Nephron progenitor cell (in vitro differentiated cells): ENCODE data around the gene TMCC2.
"Not testable (repeated sequence)": the region's sequence is repeated elsewhere in the genome, so short reads cannot be mapped to it uniquely, and the experiment has no call there.

Experiments
- DNase-seq: peaks from one replicate; pipeline ENCODE4 v3.0.0; 2021
- H3K27ac Mint-ChIP-seq: 2 replicates; pipeline ENCODE4 v1.8.0; 2021; ENCODE audit warnings: mild to moderate bottlenecking, moderate library complexity, mixed read lengths
- H3K27me3 Mint-ChIP-seq: 2 replicates; pipeline ENCODE4 v1.8.0; 2021; ENCODE audit warnings: mild to moderate bottlenecking, low read depth, mixed read lengths; ENCODE audit not compliant: poor library complexity
- H3K36me3 Mint-ChIP-seq: 2 replicates; pipeline ENCODE4 v1.8.0; 2021; ENCODE audit warnings: low read depth, mixed read lengths
- H3K4me1 Mint-ChIP-seq: 2 replicates; pipeline ENCODE4 v1.8.0; 2021; ENCODE audit warnings: mixed read lengths
- H3K4me3 Mint-ChIP-seq: 2 replicates; pipeline ENCODE4 v1.8.0; 2021; ENCODE audit warnings: mild to moderate bottlenecking, moderate library complexity, mixed read lengths
- H3K9me3 Mint-ChIP-seq: 2 replicates; pipeline ENCODE4 v1.8.0; 2021; ENCODE audit warnings: mild to moderate bottlenecking, moderate library complexity, mixed read lengths
- CTCF ChIP-seq: fragments of 200-600 bp; sonication (generic); IDR thresholded peaks from 2 replicates; pipeline ENCODE4 v1.5.0; 2021; ENCODE audit warnings: antibody characterized with exemption

Gene TMCC2

GRCh38 chr1:205232945-205233397 lies 5.2 kb downstream of the TMCC2 start:
- peaks cover 32% of the 10 kb centered on the region for H3K27me3 Mint-ChIP-seq
- H3K27ac Mint-ChIP-seq = no peak overlapping the region

DNA sequence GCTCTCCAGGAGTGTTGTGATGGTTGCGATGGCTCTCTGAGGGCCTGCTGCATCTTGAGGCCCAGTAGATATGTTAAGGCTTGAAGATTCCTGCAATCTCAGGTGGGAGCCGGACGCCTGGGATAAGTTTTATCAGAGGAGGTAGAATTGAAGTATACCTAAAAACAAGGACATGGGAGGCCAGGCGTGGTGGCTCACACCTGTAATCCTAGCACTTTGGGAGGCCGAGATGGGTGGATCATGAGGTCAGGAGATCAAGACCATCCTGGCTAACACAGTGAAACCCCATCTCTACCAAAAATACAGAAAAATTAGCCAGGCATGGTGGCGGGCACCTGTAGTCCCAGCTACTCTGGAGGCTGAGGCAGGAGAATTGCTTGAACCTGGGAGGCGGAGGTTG lies 6.2 kb downstream of the TMCC2 start:
- not testable (repeated sequence) for H3K9me3 Mint-ChIP-seq, H3K4me3 Mint-ChIP-seq, H3K27ac Mint-ChIP-seq, DNase-seq, H3K36me3 Mint-ChIP-seq
- H3K4me1 Mint-ChIP-seq = peaks cover 23% of the 10 kb centered on the region
- H3K27me3 Mint-ChIP-seq = peaks cover 23% of the 10 kb centered on the region

More at GRCh38 chr1:205232945-205233397, 5.2 kb downstream of the TMCC2 start:
- Mint-ChIP-seq H3K36me3 (no peaks in the 10 kb centered on the region), H3K4me3 (no peak overlapping the region), H3K9me3 (no peaks in the 10 kb centered on the region), H3K4me1 (peaks cover 24% of the 10 kb centered on the region)
- TF ChIP-seq CTCF = no peak
- DNase-seq = no peak

- Mint-ChIP-seq H3K9me3 (no peaks in the 10 kb centered on the region), H3K27ac (no peak overlapping the region), H3K36me3 (no peaks in the 10 kb centered on the region), H3K27me3 (peaks cover 6% of the 10 kb centered on the region), H3K4me1 (peaks cover 13% of the 10 kb centered on the region), H3K4me3 (no peak overlapping the region)
- no peak for DNase-seq
- no peak for TF ChIP-seq CTCF
These were observed 8.2 kb downstream of the TMCC2 start for GRCh38 chr1:205235951-205236350.

- no peak overlapping the region for H3K27ac Mint-ChIP-seq
- no peak for TF ChIP-seq CTCF
- no peak overlapping the region for H3K4me3 Mint-ChIP-seq
- peaks cover 13% of the 10 kb centered on the region for H3K4me1 Mint-ChIP-seq
- DNase-seq = no peak
- H3K9me3 Mint-ChIP-seq = no peaks in the 10 kb centered on the region
- H3K36me3 Mint-ChIP-seq = no peaks in the 10 kb centered on the region
- peaks cover 6% of the 10 kb centered on the region for H3K27me3 Mint-ChIP-seq
These were observed 8.8 kb downstream of the TMCC2 start for GRCh38 chr1:205236526-205236925.

- TF ChIP-seq CTCF = no peak
- no peak for DNase-seq
- H3K4me1 Mint-ChIP-seq = peaks cover 13% of the 10 kb centered on the region
- no peaks in the 10 kb centered on the region for H3K9me3 Mint-ChIP-seq
- H3K36me3 Mint-ChIP-seq = no peaks in the 10 kb centered on the region
- peaks cover 3% of the 10 kb centered on the region for H3K27me3 Mint-ChIP-seq
- H3K27ac Mint-ChIP-seq = no peak overlapping the region
- H3K4me3 Mint-ChIP-seq = no peak overlapping the region
These were observed 9.3 kb downstream of the TMCC2 start for GRCh38 chr1:205236951-205237475.

GRCh38 chr1:205237526-205238484 lies 10.1 kb downstream of the TMCC2 start:
- Mint-ChIP-seq H3K4me1 (peaks cover 13% of the 10 kb centered on the region), H3K4me3 (no peak overlapping the region), H3K27me3 (peaks cover 3% of the 10 kb centered on the region), H3K27ac (peak overlapping the region; percentile 34), H3K36me3 (no peaks in the 10 kb centered on the region), H3K9me3 (no peaks in the 10 kb centered on the region)
- no peak for TF ChIP-seq CTCF
- DNase-seq = no peak
